ENCODE measurements around the gene ARSB. TPM values are rescaled to one million over a fixed set of nuclear protein-coding genes. Genes with fewer than 3 reads are reported as not detected.

The ARSB gene
- total RNA-seq, 2 experiments from 2014 or later, result 9.2 TPM

DNA sequence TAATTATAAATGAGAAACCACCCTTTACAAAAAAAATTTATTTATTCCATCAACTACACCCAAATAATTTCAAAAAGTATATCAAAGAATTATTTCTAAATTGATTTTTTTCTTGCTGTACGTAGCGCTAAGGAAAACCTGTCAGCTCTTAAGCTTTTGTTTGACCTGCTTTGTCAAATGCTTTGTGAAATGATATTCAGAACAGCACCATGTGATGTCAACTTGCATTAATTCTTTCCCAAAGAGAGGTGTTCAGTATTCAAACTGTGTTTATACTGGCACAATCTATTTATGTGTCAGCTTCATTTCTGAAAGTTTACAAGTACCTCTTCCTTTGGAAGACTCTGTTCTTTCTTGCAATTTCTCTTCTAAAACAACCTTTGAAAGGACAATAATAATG is 12.0 kb upstream of the ARSB start:
- H3K4me1 ChIP-seq (ENCODE audit: insufficient read depth, low read length, poor library complexity, severe bottlenecking), result no peaks in the 10 kb centered on the region
- BruUV-seq (replicated peaks), result no TSS peak
- CTCF ChIA-PET (ENCODE audit: unreplicated experiment), result no interaction called here
- no peak overlapping the region for H2AFZ ChIP-seq (ENCODE audit: low read length)
- no peaks in the 10 kb centered on the region for H3K9me2 ChIP-seq (ENCODE audit: insufficient read depth, low read length)
- DNase-seq (ENCODE audit: low spot score), result no peak
- POLR2A ChIA-PET, result interaction anchor here (0.7 kb wide), 1 partner anchor 13 kb away, joined by 3 read pairs; no protein-coding TSS in a partner anchor
- H3K36me3 ChIP-seq (ENCODE audit: insufficient read depth, low read length), result no peaks in the 10 kb centered on the region
- intact Hi-C loops (cut with micrococcal nuclease; ENCODE audit: unreplicated experiment), result no loop called here
- H3K4me3 ChIP-seq (ENCODE audit: low read depth, low read length, poor library complexity, severe bottlenecking), result no peak overlapping the region
- no peaks in the 10 kb centered on the region for H4K20me1 ChIP-seq (ENCODE audit: insufficient read depth, low read length)
- TF ChIP-seq EZH2phosphoT487 (IDR thresholded peaks at IDR 0.05; ENCODE audit: borderline replicate concordance, low read depth, low read length), result no peak
- TF ChIP-seq, protein P1, sequence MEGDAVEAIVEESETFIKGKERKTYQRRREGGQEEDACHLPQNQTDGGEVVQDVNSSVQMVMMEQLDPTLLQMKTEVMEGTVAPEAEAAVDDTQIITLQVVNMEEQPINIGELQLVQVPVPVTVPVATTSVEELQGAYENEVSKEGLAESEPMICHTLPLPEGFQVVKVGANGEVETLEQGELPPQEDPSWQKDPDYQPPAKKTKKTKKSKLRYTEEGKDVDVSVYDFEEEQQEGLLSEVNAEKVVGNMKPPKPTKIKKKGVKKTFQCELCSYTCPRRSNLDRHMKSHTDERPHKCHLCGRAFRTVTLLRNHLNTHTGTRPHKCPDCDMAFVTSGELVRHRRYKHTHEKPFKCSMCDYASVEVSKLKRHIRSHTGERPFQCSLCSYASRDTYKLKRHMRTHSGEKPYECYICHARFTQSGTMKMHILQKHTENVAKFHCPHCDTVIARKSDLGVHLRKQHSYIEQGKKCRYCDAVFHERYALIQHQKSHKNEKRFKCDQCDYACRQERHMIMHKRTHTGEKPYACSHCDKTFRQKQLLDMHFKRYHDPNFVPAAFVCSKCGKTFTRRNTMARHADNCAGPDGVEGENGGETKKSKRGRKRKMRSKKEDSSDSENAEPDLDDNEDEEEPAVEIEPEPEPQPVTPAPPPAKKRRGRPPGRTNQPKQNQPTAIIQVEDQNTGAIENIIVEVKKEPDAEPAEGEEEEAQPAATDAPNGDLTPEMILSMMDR (conservative IDR thresholded peaks at IDR 0.05; ENCODE audit: low read length), result no peak
- H3K27ac ChIP-seq (ENCODE audit: low read depth, low read length, poor library complexity, severe bottlenecking), result no peak overlapping the region
- H3K79me2 ChIP-seq (ENCODE audit: insufficient read depth, low read depth, low read length), result no peaks in the 10 kb centered on the region
- no peak overlapping the region for H3K4me2 ChIP-seq (ENCODE audit: low read length)
- no peaks in the 10 kb centered on the region for H3K9me3 ChIP-seq (ENCODE audit: low read length)

DNA sequence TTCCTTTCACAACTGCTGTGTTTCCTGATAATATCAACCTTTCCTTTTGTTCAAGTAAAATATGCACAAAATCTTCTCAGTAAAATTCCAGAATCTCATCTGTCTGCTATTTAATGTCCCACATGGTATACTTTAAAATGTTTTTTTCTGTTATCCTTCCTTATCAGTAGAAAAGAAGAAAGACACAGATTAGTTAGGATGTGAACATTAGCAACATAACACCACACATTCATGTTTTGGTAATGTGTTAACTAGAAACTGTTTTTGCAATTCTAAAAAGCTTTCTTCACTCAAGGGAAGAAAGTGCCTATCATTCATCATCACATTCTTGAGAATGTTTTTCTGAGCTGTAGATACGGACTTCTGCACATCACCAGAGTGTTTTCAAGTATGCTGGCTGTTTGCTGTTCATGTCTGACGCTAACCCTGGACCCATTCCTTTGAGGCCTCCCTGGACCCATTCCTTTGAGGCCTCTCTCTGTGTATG is 10.5 kb upstream of the ARSB start:
- no TSS peak for BruUV-seq (replicated peaks)
- Histone ChIP-seq H3K4me2 (ENCODE audit: low read length) (no peak overlapping the region), H3K79me2 (ENCODE audit: insufficient read depth, low read depth, low read length) (no peaks in the 10 kb centered on the region), H4K20me1 (ENCODE audit: insufficient read depth, low read length) (no peaks in the 10 kb centered on the region), H3K4me3 (ENCODE audit: low read depth, low read length, poor library complexity, severe bottlenecking) (no peak overlapping the region), H3K9me3 (ENCODE audit: low read length) (no peaks in the 10 kb centered on the region), H3K36me3 (ENCODE audit: insufficient read depth, low read length) (no peaks in the 10 kb centered on the region), H3K4me1 (ENCODE audit: insufficient read depth, low read length, poor library complexity, severe bottlenecking) (no peaks in the 10 kb centered on the region), H3K9me2 (ENCODE audit: insufficient read depth, low read length) (no peaks in the 10 kb centered on the region), H3K27ac (ENCODE audit: low read depth, low read length, poor library complexity, severe bottlenecking) (no peak overlapping the region), H2AFZ (ENCODE audit: low read length) (no peak overlapping the region)
- no peak for TF ChIP-seq EZH2phosphoT487 (IDR thresholded peaks at IDR 0.05; ENCODE audit: borderline replicate concordance, low read depth, low read length)
- TF ChIP-seq, protein P1 (conservative IDR thresholded peaks at IDR 0.05; ENCODE audit: low read length), result no peak
- POLR2A ChIA-PET, result no interaction called here
- CTCF ChIA-PET (ENCODE audit: unreplicated experiment), result no interaction called here
- DNase-seq (ENCODE audit: low spot score), result no peak
- intact Hi-C loops (cut with micrococcal nuclease; ENCODE audit: unreplicated experiment), result no loop called here

DNA sequence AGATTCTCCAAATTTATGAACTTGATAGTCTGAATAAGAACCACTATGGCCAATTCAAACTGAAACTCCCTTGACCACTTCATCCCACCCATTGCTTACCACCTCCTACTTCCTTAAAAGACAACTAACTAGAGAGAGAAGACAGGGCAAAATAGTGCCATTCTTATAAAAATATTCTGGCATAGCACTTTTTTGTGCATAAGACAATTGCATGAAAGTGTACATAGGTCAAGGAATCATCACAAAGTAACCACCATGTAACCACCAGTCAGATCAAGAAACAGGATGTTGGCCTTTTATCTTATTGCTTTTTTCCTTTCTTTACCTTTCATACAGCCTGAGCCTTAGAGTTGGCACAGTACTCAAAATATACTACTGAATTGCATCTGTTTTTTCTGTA is 8.1 kb upstream of the ARSB start:
- ChIA-PET POLR2A (interaction anchor here (0.7 kb wide), 1 partner anchor 931 kb away, joined by 3 read pairs; no protein-coding TSS in a partner anchor), CTCF (ENCODE audit: unreplicated experiment) (no interaction called here)
- intact Hi-C loops (cut with micrococcal nuclease; ENCODE audit: unreplicated experiment), result no loop called here
- H3K9me3 ChIP-seq (ENCODE audit: low read length), result no peaks in the 10 kb centered on the region
- no peak for DNase-seq (ENCODE audit: low spot score)
- H2AFZ ChIP-seq (ENCODE audit: low read length), result no peak overlapping the region
- H3K9me2 ChIP-seq (ENCODE audit: insufficient read depth, low read length), result no peaks in the 10 kb centered on the region
- H3K4me1 ChIP-seq (ENCODE audit: insufficient read depth, low read length, poor library complexity, severe bottlenecking), result no peaks in the 10 kb centered on the region
- H4K20me1 ChIP-seq (ENCODE audit: insufficient read depth, low read length), result no peaks in the 10 kb centered on the region
- H3K79me2 ChIP-seq (ENCODE audit: insufficient read depth, low read depth, low read length), result no peaks in the 10 kb centered on the region
- H3K27ac ChIP-seq (ENCODE audit: low read depth, low read length, poor library complexity, severe bottlenecking), result no peak overlapping the region
- no peak overlapping the region for H3K4me3 ChIP-seq (ENCODE audit: low read depth, low read length, poor library complexity, severe bottlenecking)
- H3K36me3 ChIP-seq (ENCODE audit: insufficient read depth, low read length), result no peaks in the 10 kb centered on the region
- BruUV-seq (replicated peaks), result no TSS peak
- no peak overlapping the region for H3K4me2 ChIP-seq (ENCODE audit: low read length)
- TF ChIP-seq, protein P1 (conservative IDR thresholded peaks at IDR 0.05; ENCODE audit: low read length), result no peak
- no peak for TF ChIP-seq EZH2phosphoT487 (IDR thresholded peaks at IDR 0.05; ENCODE audit: borderline replicate concordance, low read depth, low read length)

Measured in OCI-LY7 (cell line).